GM19351 (cell line): ENCODE data around the gene APOL1.
A peak's percentile ranks its signal among the peaks of the same experiment; 100 is the strongest.
"Not testable (repeated sequence)": the region's sequence is repeated elsewhere in the genome, so short reads cannot be mapped to it uniquely, and the experiment has no call there.

ENCODE experiments used
- ATAC-seq: cut with Tn5 transposase; IDR thresholded peaks from one replicate; pipeline ENCODE4 v1.9.1; 2021; ENCODE audit warnings: mild to moderate bottlenecking, moderate library complexity; ENCODE audit not compliant: unreplicated experiment

Gene APOL1

DNA sequence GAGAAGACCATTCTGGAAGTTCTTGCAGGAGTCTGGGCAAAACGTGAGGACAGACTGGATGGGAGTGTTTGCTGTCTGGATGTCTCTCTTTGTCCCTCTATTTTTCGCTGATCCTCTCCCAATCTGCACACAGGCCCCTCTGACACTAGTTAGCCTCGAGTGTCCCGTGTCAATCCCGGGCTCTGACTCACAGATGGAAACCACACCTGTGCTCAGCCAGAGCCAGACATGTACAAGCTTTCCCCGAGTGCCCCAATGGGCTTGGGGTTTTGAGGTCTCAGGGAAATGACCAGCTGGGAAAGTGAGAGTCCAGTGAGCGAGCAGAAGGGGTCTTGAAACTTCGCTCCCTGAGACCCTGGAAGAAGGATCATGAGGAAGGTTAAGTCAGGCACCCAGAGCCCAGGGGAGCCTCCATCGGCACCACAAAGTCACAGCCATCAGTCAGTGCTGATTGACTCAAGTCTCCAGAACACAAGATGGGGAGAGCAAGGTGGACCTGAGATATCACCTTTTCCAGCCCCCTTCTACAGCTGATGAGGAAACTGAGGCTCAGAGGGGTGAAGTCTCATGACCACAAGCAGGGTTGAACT is 27.5 kb upstream of the APOL1 start:
- no peak for ATAC-seq

DNA sequence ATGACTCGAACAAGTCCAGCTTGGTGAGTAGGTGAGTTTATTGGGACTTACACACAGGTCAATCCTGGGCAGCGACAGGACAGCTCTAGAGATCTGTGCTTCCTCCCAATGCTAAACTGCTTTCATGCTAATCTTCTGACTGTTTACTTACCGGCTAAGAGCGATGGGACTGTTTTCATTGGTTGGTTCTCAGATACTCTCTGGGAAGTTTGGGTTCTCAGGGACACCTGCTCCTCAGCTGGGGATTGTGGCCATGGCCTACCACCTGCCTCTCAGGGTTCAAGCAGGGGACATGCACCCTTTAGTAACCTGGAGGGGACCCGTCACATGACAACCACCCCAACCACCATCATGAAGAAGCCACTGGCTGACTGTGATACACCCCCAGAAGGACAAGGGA is 26.7 kb upstream of the APOL1 start:
- no peak for ATAC-seq

DNA sequence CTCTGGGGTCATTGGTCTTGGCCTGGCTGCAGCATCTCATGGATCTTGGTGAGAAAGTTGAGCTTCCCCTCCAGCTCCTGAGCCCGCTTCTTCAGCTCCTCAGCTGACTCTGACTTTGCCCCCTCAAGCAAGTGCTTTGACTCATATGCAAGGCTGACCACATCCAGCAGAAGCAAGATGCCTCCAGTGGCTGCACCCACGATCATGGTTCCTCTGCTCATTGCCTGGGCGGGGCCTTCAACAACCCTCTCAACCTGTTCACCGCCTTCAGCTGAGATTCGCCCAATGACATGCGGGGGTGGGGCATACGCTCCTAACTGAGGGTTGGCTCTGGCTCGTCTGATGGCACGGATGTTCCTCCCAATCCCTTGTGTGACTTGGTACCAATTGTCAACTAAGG is 25.5 kb upstream of the APOL1 start:
- ATAC-seq, result no peak

- ATAC-seq, result no peak
These were observed 25.1 kb upstream of the APOL1 start for GRCh38 chr22:36227806-36228205.

DNA sequence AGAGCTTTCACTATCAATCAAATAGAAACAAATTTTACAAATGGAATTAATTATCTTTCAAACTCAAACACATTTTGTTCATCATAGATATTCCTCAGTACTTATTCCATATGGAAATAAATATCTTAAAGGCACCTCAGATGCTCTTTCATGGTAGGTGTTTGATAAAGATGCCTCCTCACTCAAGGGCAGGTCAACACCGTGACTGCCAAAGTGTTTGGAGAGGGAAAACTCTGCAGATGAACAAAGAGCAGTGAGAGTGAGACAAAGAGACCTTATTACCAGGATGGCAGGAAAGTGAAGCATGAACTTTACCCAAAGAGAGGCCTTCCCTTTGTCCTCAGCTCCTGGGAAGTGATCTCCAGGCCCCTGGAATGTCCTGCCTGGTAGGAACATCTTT is 24.6 kb upstream of the APOL1 start:
- ATAC-seq, result not testable (repeated sequence)

- ATAC-seq, result no peak
These were observed 24.0 kb upstream of the APOL1 start for GRCh38 chr22:36228944-36229343.

DNA sequence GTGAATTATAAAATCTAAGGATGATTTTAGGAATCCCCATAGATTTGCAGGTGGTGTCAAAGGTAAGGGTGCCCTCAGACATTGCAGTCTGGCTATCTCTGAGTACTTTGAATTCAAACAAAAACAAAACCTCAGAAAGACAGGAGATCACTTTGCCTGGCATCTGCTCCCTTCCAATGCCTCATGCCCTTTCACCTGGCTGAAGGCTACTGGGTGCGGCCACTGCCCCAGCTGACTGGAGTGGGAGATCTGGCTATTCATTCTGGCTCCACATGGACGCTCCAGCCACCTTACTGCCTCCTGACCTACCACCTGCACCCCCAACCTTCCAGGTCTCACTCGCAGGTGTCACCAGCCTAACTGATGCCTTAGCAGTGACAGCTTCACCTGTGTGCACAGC is 23.3 kb upstream of the APOL1 start:
- ATAC-seq, result not testable (repeated sequence)

GRCh38 chr22:36231051-36231450 is 21.9 kb upstream of the APOL1 start:
- not testable (repeated sequence) for ATAC-seq

DNA sequence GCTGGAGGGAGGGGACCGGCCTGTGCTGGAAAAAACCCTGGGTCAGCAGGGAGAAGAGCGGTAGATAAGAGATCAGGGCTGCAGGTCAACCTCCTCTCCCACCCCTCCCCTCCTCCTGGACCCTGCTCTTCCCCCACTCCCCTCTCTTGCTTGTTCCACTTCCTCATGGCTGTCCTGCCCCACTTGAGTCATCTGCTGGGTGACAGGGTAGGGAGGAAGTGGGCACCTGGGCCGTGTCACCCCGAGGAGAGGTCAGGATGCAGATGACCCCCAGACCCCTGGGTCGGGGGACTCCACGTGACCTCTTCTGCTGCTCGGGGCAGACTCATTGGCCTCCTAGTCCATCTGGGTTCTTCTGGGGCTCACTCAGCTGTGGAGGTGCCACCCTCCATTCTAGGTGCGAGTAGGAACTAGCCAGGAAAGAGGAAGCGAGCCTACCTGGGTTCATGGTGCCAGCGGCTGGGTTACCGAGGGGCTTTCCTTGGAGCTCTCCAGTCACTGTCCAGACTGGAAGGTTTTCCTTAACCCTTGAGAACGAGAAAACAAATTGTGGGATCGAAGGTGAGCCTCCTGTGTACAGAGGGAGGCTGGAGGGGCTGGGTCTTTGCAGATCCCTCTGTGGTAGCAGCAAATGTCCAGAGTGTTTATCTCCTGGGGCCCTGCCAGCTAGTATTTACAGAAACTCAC is 20.1 kb upstream of the APOL1 start:
- ATAC-seq, result no peak

- no peak for ATAC-seq
These were observed 19.1 kb upstream of the APOL1 start for GRCh38 chr22:36233796-36234195.

DNA sequence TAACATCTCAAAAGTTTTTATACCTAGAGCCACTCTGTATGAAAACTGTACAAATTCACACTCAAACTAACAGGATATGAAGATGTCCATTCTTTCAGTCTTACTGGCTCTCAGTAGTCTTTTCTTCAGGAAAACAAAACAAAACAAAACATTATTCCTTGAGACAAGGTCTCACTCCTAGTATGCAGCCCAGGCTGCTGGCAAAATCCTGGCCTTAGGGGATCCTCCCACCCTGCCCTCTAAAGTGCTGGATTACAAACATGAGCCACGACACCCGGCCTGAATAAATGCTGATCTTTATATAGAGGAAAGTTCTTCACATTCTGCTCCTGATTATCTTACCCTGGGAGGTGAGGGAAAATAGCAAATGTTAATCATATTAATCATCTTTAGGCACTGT is 18.7 kb upstream of the APOL1 start:
- ATAC-seq, result no peak

GRCh38 chr22:36234919-36235318 is 18.0 kb upstream of the APOL1 start:
- ATAC-seq, result no peak

GRCh38 chr22:36235585-36235984 is 17.3 kb upstream of the APOL1 start:
- no peak for ATAC-seq

- no peak for ATAC-seq
These were observed 16.3 kb upstream of the APOL1 start for GRCh38 chr22:36236388-36237319.

GRCh38 chr22:36237462-36238372 is 15.2 kb upstream of the APOL1 start:
- ATAC-seq, result no peak

GRCh38 chr22:36238373-36239149 is 14.4 kb upstream of the APOL1 start:
- no peak for ATAC-seq

- no peak for ATAC-seq
These were observed 13.9 kb upstream of the APOL1 start for GRCh38 chr22:36239150-36239400.

DNA sequence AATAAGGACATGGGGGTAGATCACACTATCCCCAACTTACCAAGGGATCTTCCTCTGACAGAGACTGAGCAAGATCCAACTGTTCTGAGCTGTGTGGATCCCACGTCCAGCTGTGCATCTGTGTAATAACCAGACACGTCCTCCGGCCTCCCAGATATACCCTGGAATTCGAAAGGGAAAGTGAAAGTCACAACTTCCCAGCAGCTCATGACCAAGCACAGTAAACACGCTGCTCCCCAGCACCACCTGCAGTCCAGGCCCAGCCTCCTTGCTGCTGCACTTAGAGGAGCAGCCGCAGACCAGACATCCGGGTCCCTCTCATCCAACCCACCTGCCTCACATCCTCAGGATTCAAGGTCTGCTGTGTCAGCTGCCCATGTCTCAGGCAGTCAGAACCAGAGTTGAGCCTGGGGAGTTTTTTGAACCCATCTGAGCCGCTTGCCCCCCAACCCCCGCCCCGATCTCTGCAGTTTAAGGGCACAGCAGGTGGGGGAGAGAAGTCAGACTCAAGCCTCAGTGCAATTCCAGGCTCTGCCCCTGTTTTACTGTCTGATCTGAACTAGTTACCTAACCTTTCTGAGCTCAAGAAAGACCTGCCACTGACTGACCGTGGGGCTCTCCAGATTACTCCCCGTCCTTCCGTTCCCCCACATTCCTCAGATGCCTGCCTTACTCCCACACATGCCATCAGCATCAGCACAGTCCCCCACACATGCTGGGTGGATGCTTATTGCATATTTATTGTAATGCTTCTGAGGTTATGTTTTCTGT is 13.3 kb upstream of the APOL1 start, which contains the start of gene APOL2:
TSS of gene APOL2 (minus strand) at position 127 of the 771 bp plus-strand sequence. CDS start 6,365 bp downstream, outside the sequence.
- peak; percentile 86 for ATAC-seq

- no peak for ATAC-seq
These were observed 8.9 kb upstream of the APOL1 start for GRCh38 chr22:36243986-36244385.
